Measurements from ENCODE around the gene WASF3.

- TF ChIP-seq CTCF (IDR thresholded peaks at IDR 0.05 in 2 of 3, conservative IDR thresholded peaks at IDR 0.05 in 1 of 3; ENCODE audit: control insufficient read depth in 2 of 3, extremely low read depth in 1 of 3, insufficient read depth in 1 of 3, low read depth in 3 of 3, low read length in 3 of 3) (no peak), SUPT20H (IDR thresholded peaks at IDR 0.05; ENCODE audit: borderline replicate concordance, control insufficient read depth, low read depth, low read length) (no peak), CREM (IDR thresholded peaks at IDR 0.05; ENCODE audit: low read depth) (no peak), E2F4 (IDR thresholded peaks at IDR 0.05; ENCODE audit: low read depth, low read length) (no peak), RBBP5 (conservative IDR thresholded peaks at IDR 0.05) (no peak), RCOR1 (conservative IDR thresholded peaks at IDR 0.05; ENCODE audit: low read depth, low read length) (no peak), CBX5 (IDR thresholded peaks at IDR 0.05; ENCODE audit: low read depth) (no peak), SPI1 (IDR thresholded peaks at IDR 0.05; ENCODE audit: borderline replicate concordance, insufficient read depth, low read depth, low read length) (no peak), SP1 (IDR thresholded peaks at IDR 0.05; ENCODE audit: low read depth, low read length) (no peak), RAD51 (IDR thresholded peaks at IDR 0.05) (no peak), NR2C2 (IDR thresholded peaks at IDR 0.05; ENCODE audit: borderline replicate concordance, control insufficient read depth, insufficient read length, low read depth) (no peak)
- TF ChIP-seq, protein P1, sequence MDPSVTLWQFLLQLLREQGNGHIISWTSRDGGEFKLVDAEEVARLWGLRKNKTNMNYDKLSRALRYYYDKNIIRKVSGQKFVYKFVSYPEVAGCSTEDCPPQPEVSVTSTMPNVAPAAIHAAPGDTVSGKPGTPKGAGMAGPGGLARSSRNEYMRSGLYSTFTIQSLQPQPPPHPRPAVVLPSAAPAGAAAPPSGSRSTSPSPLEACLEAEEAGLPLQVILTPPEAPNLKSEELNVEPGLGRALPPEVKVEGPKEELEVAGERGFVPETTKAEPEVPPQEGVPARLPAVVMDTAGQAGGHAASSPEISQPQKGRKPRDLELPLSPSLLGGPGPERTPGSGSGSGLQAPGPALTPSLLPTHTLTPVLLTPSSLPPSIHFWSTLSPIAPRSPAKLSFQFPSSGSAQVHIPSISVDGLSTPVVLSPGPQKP (IDR thresholded peaks at IDR 0.05; ENCODE audit: low read depth, low read length) = no peak
Measured at GRCh38 chr13:26660185-26660584, 102.7 kb downstream of the WASF3 start.
